Occipital lobe (tissue), 2 donors: Measurements from ENCODE around the gene CHST10. TPM values are rescaled to one million over a fixed set of nuclear protein-coding genes. Genes with fewer than 3 reads are reported as not detected.
A peak's percentile ranks its signal among the peaks of the same experiment; 100 is the strongest.

Experiments
- DNase-seq: peaks from one replicate; lab custom pipeline; 2025; lab: John Stamatoyannopoulos, UW
- total RNA-seq: library from RNA; depleted of rRNA; stranded (reverse); fragments of >200 nt; gene quantifications from one replicate; pipeline ENCODE4 v1.2.3, GENCODE V29; 2014

CHST10 gene
- total RNA-seq, 1 donor from 2014 or later = 82.2 TPM

GRCh38 chr2:100416397-100416934 is 1.0 kb downstream of the CHST10 start:
- no peak for DNase-seq

DNA sequence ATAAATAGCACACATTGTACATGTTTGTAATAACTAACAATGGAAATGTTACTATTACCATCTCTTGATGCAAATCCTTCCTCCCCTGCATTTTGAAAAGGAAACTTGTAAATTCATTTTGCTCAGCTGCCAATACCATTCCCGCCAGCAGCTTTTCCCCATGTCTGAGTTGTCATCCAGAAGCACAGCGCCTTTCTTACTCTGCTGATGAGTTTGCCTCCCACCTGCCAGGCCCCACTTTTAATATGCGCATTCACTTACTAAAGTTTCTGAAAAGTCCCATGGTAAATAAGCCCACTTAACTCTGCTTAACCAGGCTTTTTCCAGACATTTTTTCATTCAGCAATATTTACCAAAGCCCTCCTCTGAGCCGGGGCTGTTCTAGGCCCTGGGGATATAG is 3.9 kb downstream of the CHST10 start:
- no peak for DNase-seq

- no peak for DNase-seq
Measured at GRCh38 chr2:100412881-100413321, 4.6 kb downstream of the CHST10 start.

DNA sequence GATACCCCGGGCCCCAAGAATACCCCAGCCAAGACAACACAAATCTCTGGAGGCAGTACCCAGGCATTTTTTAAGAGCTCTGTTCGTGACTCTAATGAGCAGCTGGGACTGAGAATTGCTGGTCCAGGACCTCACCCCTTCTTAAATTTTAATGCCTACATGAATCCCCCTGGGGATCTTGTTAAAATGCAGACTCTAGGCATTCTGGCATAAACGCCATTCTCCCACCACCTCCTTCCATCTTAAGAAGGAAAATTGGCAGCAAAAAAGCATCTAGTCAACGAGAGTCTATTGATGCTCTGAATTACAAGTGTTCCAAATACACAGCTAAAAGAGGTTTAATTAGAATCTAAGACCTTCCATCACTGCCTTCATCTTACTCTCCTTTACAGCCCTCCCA is 5.0 kb downstream of the CHST10 start:
- DNase-seq = no peak

- no peak for DNase-seq
Measured at GRCh38 chr2:100411841-100412292, 5.6 kb downstream of the CHST10 start.

DNA sequence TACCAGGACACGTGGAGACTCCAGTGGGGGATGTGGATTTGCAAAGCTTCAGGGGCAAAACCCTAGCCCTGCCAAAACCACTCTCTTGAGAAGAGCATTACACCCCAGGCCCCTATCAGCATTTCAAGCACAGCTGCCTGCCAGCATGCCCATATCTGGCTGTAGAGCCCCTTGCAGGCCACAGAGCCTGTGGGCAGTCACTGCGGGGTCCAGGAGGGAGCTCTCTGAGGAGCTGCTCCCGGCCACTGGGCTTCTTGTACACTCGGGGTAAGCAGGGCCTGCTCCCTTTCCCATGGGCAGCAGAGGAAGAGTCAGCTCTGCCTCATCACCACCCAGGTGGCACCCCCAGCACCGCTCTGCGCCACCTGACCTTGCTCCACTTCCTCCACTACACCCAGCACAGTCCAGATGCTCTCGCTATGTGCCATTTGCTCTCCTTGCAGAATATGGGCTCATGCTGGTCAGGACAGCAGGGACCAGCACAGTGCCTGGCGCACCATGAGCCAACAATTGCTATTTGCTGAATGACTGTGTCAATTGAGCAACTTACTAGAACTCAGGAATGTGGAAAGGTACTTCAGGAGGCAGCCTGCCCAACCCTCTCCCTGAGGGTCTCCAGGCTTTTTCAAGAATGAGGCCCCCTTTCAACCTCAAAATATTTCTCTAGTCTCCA is 7.4 kb downstream of the CHST10 start:
- no peak for DNase-seq

DNA sequence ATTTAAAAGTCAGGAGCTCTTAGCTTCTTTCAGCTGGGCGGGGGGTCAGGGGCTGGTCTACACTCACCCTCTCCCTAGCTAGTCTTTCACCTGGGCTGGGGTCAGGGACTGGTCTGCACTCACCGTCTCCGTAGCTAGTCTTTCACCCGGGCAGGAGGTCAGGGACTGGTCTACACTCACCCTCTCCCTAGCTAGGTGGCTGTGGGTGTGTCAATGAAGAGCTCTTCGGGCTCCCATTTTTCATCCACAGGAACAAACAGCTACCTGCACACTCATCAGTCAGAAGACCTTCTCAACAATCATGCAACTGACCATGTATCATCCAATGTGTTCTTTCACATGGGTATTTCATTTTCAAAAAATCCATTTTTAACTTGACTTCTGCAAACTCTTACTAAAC is 8.0 kb downstream of the CHST10 start:
- DNase-seq = no peak

DNA sequence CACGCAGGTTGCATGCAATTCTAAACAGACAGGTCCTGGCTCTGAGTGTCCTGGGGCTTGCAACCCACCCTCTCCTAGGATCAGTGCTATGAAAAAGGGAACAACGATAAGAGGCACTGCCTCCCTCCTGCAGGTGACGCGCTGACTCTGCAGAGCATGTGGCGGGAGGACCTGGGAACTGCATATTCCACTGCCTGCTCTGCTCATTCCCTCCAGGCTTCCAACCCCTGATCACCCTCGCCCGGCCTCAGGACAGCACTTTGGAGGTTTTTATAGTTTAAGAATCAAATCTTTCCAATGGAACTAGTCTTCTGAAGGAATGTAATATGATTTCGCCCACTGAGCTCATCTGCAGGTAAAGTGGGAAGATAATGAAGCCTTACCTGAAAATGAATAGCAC is 8.5 kb downstream of the CHST10 start:
- no peak for DNase-seq

GRCh38 chr2:100408104-100408503 is 9.4 kb downstream of the CHST10 start:
- no peak for DNase-seq

DNA sequence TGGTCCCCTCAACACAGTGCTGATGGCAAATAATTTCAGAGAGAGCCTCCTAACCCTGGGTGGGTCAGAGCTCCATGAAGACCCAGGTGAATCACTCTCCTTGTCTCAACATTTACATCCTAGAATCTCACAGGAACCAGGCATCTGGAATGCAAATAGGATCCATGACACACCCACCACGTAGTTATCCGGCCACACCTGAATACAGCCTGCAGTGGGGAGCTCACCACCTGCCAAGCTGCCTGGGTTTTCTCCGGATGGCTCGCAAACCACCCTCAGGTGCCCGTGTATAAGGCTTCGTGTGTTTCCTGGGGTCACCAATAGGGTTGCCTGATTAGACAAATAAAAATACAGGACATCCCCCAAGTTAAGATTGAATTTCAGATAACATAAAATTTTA is 9.9 kb downstream of the CHST10 start:
- DNase-seq = no peak

DNA sequence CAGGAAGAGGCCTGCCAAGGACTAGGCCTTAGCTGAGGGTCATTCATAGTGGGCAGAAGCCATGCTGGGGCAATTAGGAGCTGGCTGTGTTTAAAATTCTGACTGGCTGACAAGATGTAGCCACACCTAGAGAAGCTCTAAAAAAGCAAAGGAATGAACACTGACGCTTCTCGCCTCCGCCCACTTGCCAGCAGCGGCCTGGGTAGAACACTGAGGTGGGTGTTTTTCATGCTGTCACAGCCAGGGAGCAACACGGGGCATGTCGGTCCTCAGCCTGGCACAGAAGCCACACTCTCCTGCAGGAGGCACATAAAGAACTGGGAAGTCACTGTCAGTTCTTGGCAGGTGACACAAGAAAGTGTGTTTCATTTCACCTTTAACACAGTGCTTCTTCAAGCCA is 10.4 kb downstream of the CHST10 start:
- DNase-seq = peak; percentile 58

GRCh38 chr2:100406120-100406508 is 11.4 kb downstream of the CHST10 start:
- DNase-seq = no peak

DNA sequence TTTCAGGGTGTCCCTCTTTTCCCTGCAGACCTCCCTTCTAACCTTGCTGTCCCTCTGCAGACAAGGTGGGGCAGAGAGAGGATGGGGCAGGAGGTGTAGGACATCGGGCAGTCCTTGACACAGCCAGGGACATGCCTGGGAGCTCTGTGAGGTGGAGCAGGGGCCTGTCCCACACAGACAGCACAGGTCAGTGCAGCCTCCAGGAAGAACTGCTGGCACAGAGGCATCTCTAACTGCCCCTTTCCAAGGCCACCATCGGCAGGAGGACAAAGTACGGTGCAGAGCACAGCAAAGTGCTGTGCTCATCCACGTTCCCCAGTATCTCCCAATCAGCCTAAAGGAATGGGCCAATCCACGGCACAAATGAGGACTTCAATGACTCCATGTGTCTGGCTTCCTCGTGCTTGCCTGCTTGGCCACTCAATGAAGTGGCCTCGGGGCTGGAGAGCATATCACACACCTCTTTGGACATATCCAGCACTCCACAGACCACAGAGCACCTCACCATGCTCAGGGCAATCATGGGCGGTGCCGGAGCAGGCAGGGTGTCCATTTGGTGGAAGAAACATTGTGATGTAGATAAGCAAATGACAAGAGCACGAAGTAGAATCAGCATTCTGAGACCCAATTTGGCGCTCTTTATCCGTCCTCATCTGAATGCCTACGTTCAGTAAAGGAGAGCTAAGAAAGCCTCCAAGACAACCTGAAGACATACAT is 11.9 kb downstream of the CHST10 start:
- no peak for DNase-seq

DNA sequence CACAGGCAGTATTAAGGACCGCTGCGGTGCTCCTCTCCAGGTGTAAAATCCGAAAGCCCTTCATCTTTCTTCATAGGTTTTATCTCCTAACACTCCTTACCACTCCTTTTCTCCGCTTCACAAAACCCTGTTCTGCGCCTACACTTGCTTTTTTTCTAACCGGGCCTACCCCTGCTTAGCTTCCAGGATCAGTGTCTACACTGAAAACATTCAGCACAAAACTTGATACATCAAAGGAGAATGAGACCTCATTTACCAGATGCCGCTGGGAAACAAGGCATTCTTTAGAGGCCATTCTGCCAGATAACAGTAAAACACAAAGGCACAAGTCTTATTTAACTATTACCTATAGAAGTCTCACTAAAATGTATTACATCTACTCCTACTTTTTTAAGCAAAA is 13.1 kb downstream of the CHST10 start:
- DNase-seq = no peak

- DNase-seq = no peak
Measured at GRCh38 chr2:100403722-100404121, 13.7 kb downstream of the CHST10 start.

DNA sequence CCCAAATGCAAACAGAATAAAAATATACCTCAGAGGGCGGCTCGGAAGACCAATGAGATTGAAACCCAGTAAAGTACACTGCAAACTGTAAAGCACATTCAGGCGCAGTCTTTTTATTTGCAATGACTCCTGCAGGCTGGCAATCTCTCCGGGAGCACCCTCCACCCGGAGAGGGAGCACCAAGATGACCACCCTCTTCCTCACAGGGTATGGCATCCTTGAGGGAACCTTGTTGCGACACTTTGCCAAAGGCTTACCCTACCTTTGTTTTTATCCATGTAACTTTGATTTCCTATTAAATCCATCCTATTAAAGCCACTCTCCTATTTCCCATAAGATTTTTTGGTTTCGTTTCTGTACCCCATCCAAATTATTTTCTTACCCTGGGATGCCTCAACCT is 16.2 kb downstream of the CHST10 start:
- no peak for DNase-seq

DNA sequence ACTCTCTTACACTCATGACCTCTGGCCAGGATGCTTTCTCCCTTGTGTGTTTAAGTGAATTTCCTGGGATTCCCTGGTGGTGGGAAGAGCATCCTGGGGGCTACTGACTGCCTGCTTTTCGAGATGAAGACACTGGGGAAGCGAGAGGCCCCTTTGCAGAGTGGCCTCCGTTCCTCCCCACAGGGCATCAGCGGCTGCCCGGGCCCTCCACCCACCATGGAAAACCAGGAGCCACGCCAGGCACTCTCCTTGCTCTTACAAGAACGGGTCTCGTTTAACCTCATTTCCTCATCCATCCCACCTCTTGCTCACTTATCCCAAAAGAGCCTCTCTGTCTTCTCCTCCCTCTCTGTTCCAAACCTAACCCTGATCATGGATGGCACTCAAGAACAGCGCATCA is 17.8 kb downstream of the CHST10 start:
- no peak for DNase-seq

GRCh38 chr2:100397976-100398375 is 19.5 kb downstream of the CHST10 start:
- no peak for DNase-seq

DNA sequence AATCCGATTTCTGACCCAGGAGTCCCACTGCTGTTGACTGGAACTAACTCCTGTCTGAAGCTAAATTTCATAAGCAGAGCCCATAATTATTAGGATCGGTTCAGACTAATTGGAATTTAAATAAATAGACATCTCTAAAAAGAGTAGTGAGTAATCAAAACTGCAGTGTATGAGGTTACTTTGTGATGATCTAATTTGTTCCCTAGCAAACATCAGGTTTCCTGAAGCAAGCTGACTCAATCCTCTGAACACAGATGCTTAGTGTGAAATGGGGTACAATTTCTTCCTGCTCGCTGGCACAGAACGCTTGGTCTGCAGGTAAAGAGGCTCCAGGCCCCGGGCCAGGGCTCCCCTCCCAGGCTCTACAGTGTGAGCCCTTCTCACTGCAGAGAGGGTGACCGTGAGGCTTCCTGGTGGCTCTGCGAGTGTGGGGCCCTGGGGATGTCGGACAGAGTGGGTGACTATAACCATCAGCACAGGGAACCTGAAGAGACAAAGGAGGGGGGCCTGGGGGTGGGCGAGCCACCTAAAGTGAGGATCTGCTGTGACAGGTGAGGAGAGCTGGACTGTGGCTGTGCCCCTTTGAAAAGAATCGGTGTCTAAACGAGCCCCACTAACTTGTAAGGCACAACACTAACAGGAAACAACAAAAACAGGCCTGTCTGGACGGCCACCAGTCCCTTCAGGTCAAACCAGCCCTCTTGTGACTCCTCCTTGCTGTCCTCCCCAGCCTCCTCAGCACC is 20.2 kb downstream of the CHST10 start:
- DNase-seq = no peak

DNA sequence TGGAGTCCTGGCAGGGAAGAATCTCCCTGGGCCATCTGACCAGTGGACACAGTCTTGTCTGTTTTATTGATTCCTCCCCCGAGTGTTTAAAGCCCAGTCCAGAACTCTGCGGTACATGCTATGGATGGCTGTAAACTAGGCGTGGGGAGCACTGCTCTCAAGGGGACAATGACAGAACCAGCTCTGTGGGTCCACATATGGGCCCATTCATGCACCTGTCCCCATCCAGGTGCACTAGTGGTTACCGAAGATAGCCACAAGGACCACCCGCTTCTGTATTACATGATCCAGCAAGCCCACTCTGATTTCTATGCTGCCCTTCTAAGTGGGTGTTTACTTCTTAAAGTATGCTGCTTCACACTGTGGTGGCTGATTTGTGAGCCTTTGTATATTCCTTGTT is 21.0 kb downstream of the CHST10 start:
- no peak for DNase-seq

DNA sequence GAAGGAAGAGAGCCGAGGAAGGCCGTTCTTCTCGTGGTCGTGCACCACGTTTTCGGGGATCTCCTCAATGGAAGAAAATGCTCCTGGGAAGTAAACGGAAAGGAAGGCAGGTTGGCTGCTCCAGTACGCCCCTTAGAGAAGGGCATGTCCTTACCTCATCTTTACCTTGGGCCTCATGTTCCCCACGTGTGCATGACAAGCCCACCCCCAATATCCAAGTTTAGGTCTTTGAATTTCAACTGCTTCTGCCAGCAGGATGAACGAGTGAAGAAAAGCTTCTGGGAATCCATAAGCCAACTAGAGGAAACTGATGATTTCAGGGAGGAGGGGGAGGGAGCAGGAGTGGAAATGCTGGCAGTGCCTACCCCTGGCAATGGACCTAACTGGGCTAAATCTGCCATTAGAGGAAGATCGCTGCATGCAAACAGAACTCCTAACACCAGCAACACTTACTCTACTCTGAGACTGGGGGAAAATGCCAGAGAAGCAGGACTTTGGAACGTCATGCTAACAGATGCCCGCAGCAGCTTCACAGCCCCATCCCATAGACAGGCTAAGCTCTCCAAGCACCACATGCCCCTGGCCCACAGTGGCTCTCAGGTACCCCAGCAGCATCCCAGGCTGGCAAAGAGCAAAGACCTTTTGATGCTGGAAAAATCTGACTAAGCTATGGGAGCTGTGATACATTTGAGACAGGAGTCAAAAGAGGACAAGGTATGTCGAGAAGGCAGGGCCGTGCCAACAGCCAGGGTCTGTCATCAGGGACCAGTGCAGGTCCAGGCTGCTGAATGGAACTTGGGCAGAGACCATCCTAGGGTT is 21.7 kb downstream of the CHST10 start:
- DNase-seq = no peak
